ENCODE measurements around the gene MEAF6. TPM values are rescaled to one million over a fixed set of nuclear protein-coding genes. Genes with fewer than 3 reads are reported as not detected.
"Not testable (repeated sequence)": the region's sequence is repeated elsewhere in the genome, so short reads cannot be mapped to it uniquely, and the experiment has no call there.

The MEAF6 gene
- total RNA-seq, 2 experiments from 2014 or later, result 66.8 to 72.2 TPM

GRCh38 chr1:37529888-37530287, 15.3 kb upstream of the MEAF6 start:
- not testable (repeated sequence) for H3K4me3 Mint-ChIP-seq, ATAC-seq

GRCh38 chr1:37519613-37520012, 5.0 kb upstream of the MEAF6 start:
- H3K27ac Mint-ChIP-seq, result peak overlapping the region; percentile 83
- ChIA-PET CTCF (interaction anchor here (1.1 to 1.8 kb wide), 2 partner anchors 11 to 163 kb away, joined by 3 to 4 read pairs; no protein-coding TSS in a partner anchor), POLR2A (interaction anchor here (1.2 kb wide), 1 partner anchor 45 kb away, joined by 3 read pairs; the partner anchor contains the start of gene ZC3H12A)
- no peaks in the 10 kb centered on the region for H3K27me3 Mint-ChIP-seq
- peaks cover 2% of the 10 kb centered on the region for H3K9me3 Mint-ChIP-seq (ENCODE audit: low read depth)
- intact Hi-C loops (cut with DNase I, micrococcal nuclease), result no loop called here
- H3K4me3 Mint-ChIP-seq, result peak overlapping the region; percentile 78
- H3K4me1 Mint-ChIP-seq, result peaks cover 24% of the 10 kb centered on the region
- ATAC-seq (peak; percentile 25), DNase-seq (peak; percentile 34)
- no peaks in the 10 kb centered on the region for H3K36me3 Mint-ChIP-seq (ENCODE audit: low read depth)

More at GRCh38 chr1:37529888-37530287, 15.3 kb upstream of the MEAF6 start:
- DNase-seq; H3K4me1 Mint-ChIP-seq; H3K27ac Mint-ChIP-seq; H3K27me3 Mint-ChIP-seq; intact Hi-C loops (cut with DNase I, micrococcal nuclease); CTCF ChIA-PET; H3K9me3 Mint-ChIP-seq (ENCODE audit: low read depth): not testable (repeated sequence)
- POLR2A ChIA-PET, result interaction anchor here (0.7 kb wide), 1 partner anchor 1448 kb away, joined by 7 read pairs; no protein-coding TSS in a partner anchor
- H3K36me3 Mint-ChIP-seq (ENCODE audit: low read depth), result peaks cover 12% of the 10 kb centered on the region

GRCh38 chr1:37518929-37519328, 4.4 kb upstream of the MEAF6 start:
- H3K27ac Mint-ChIP-seq, result peak overlapping the region; percentile 83
- ATAC-seq; H3K27me3 Mint-ChIP-seq; H3K9me3 Mint-ChIP-seq (ENCODE audit: low read depth); H3K36me3 Mint-ChIP-seq (ENCODE audit: low read depth); intact Hi-C loops (cut with DNase I, micrococcal nuclease): not testable (repeated sequence)
- peaks cover 24% of the 10 kb centered on the region for H3K4me1 Mint-ChIP-seq
- peak; percentile 69 for DNase-seq
- peak overlapping the region; percentile 78 for H3K4me3 Mint-ChIP-seq
- CTCF ChIA-PET, result interaction anchor here (1.1 to 1.8 kb wide), 2 partner anchors 10 to 163 kb away, joined by 3 to 4 read pairs; no protein-coding TSS in a partner anchor
- POLR2A ChIA-PET, result interaction anchor here (1.2 kb wide), 1 partner anchor 44 kb away, joined by 3 read pairs; the partner anchor contains the start of gene ZC3H12A

GRCh38 chr1:37518241-37518640, 3.7 kb upstream of the MEAF6 start:
- H3K27me3 Mint-ChIP-seq; intact Hi-C loops (cut with DNase I, micrococcal nuclease); DNase-seq; H3K9me3 Mint-ChIP-seq (ENCODE audit: low read depth); H3K36me3 Mint-ChIP-seq (ENCODE audit: low read depth); H3K4me3 Mint-ChIP-seq; ATAC-seq; POLR2A ChIA-PET: not testable (repeated sequence)
- H3K4me1 Mint-ChIP-seq, result peaks cover 28% of the 10 kb centered on the region
- peak overlapping the region; percentile 83 for H3K27ac Mint-ChIP-seq
- CTCF ChIA-PET, result interaction anchor here (1.8 kb wide), 1 partner anchor 164 kb away, joined by 3 read pairs; no protein-coding TSS in a partner anchor

- no peak overlapping the region for H3K27ac Mint-ChIP-seq
- H3K4me1 Mint-ChIP-seq, result peaks cover 35% of the 10 kb centered on the region
- no peak for DNase-seq
- no peaks in the 10 kb centered on the region for H3K27me3 Mint-ChIP-seq
- no peak for ATAC-seq
- H3K9me3 Mint-ChIP-seq (ENCODE audit: low read depth), result no peaks in the 10 kb centered on the region
- intact Hi-C loops (cut with DNase I, micrococcal nuclease), result no loop called here
- CTCF ChIA-PET, result interaction anchor here (1.0 kb wide), 1 partner anchor 18 kb away, joined by 3 read pairs; no protein-coding TSS in a partner anchor
- H3K36me3 Mint-ChIP-seq (ENCODE audit: low read depth), result peaks cover 10% of the 10 kb centered on the region
- no peak overlapping the region for H3K4me3 Mint-ChIP-seq
- POLR2A ChIA-PET, result no interaction called here
Observed at GRCh38 chr1:37517569-37517968, 3.0 kb upstream of the MEAF6 start.

- no peaks in the 10 kb centered on the region for H3K9me3 Mint-ChIP-seq (ENCODE audit: low read depth)
- H3K36me3 Mint-ChIP-seq (ENCODE audit: low read depth), result peaks cover 22% of the 10 kb centered on the region
- ChIA-PET CTCF (interaction anchor here (0.6 to 3.7 kb wide), 24 partner anchors 9 to 174 kb away, joined by 3 to 21 read pairs (median 4); partner anchors contain the start of genes SNIP1 and ZC3H12A), POLR2A (interaction anchor here (1.0 to 3.1 kb wide), 4 partner anchors 38 to 175 kb away, joined by 6 to 13 read pairs (median 7); partner anchors contain the start of gene SNIP1)
- no peaks in the 10 kb centered on the region for H3K27me3 Mint-ChIP-seq
- DNase-seq (no peak), ATAC-seq (no peak)
- H3K4me3 Mint-ChIP-seq, result peak overlapping the region; percentile 87
- peak overlapping the region; percentile 93 for H3K27ac Mint-ChIP-seq
- intact Hi-C loops (cut with DNase I, micrococcal nuclease), result loop anchor here in 1 of 2 experiments (1.0 to 2.0 kb wide), 3 partner anchors 80 to 1051 kb away; partner anchors contain the start of genes GNL2, MRPS15 and UTP11
- H3K4me1 Mint-ChIP-seq, result peaks cover 45% of the 10 kb centered on the region
Observed at GRCh38 chr1:37515185-37516034, 844 bp upstream of the MEAF6 start.

GRCh38 chr1:37513795-37514349, 694 bp downstream of the MEAF6 start:
- ChIA-PET CTCF (interaction anchor here (1.0 to 3.7 kb wide), 13 partner anchors 10 to 175 kb away, joined by 3 to 21 read pairs (median 6); partner anchors contain the start of gene ZC3H12A), POLR2A (interaction anchor here (0.7 to 3.1 kb wide), 8 partner anchors 10 to 73 kb away, joined by 3 to 13 read pairs (median 4); partner anchors contain the start of gene SNIP1)
- ATAC-seq (peak; percentile 60), DNase-seq (peak; percentile 81)
- Mint-ChIP-seq H3K4me3 (peak overlapping the region; percentile 87), H3K27ac (peak overlapping the region; percentile 92), H3K9me3 (ENCODE audit: low read depth) (no peaks in the 10 kb centered on the region), H3K4me1 (peaks cover 40% of the 10 kb centered on the region), H3K27me3 (no peaks in the 10 kb centered on the region), H3K36me3 (ENCODE audit: low read depth) (peaks cover 28% of the 10 kb centered on the region)
- intact Hi-C loops (cut with DNase I, micrococcal nuclease), result loop anchor here (1.0 to 2.0 kb wide), 5 partner anchors 35 to 499 kb away; partner anchors contain the start of genes SNIP1 (in 2 of the 2), CDCA8 (in 1 of the 2), UTP11 (in 1 of the 2) and ZC3H12A (in 1 of the 2)

- no peaks in the 10 kb centered on the region for H3K9me3 Mint-ChIP-seq (ENCODE audit: low read depth)
- CTCF ChIA-PET, result interaction anchor here (0.6 to 2.0 kb wide), 9 partner anchors 9 to 131 kb away, joined by 3 to 7 read pairs (median 3); partner anchors contain the start of gene SNIP1
- peak overlapping the region; percentile 78 for H3K27ac Mint-ChIP-seq
- peaks cover 59% of the 10 kb centered on the region for H3K36me3 Mint-ChIP-seq (ENCODE audit: low read depth)
- intact Hi-C loops (cut with DNase I, micrococcal nuclease), result loop anchor here in 1 of 2 experiments (2.0 kb wide), 1 partner anchor 16 kb away; no protein-coding TSS in a partner anchor
- no peak overlapping the region for H3K4me3 Mint-ChIP-seq
- ATAC-seq, result no peak
- H3K27me3 Mint-ChIP-seq, result no peaks in the 10 kb centered on the region
- H3K4me1 Mint-ChIP-seq, result peaks cover 42% of the 10 kb centered on the region
- POLR2A ChIA-PET, result no interaction called here
- no peak for DNase-seq
Observed at GRCh38 chr1:37509181-37509580, 5.4 kb downstream of the MEAF6 start.

GRCh38 chr1:37506740-37507139, 7.8 kb downstream of the MEAF6 start:
- Mint-ChIP-seq H3K4me3 (no peak overlapping the region), H3K27me3 (no peaks in the 10 kb centered on the region), H3K9me3 (ENCODE audit: low read depth) (no peaks in the 10 kb centered on the region), H3K36me3 (ENCODE audit: low read depth) (peaks cover 48% of the 10 kb centered on the region), H3K27ac (no peak overlapping the region), H3K4me1 (peaks cover 29% of the 10 kb centered on the region)
- ChIA-PET CTCF (interaction anchor here (0.7 to 2.5 kb wide), 7 partner anchors 11 to 175 kb away, joined by 3 to 20 read pairs (median 4); no protein-coding TSS in a partner anchor), POLR2A (no interaction called here)
- ATAC-seq, result no peak
- DNase-seq, result no peak
- intact Hi-C loops (cut with DNase I, micrococcal nuclease), result no loop called here

- Mint-ChIP-seq H3K4me1 (peaks cover 21% of the 10 kb centered on the region), H3K36me3 (ENCODE audit: low read depth) (peaks cover 51% of the 10 kb centered on the region), H3K27ac (peak overlapping the region; percentile 19)
- H3K9me3 Mint-ChIP-seq (ENCODE audit: low read depth); intact Hi-C loops (cut with DNase I, micrococcal nuclease); DNase-seq; H3K27me3 Mint-ChIP-seq; H3K4me3 Mint-ChIP-seq; ATAC-seq: not testable (repeated sequence)
- ChIA-PET CTCF (interaction anchor here (0.6 to 1.8 kb wide), 5 partner anchors 12 to 179 kb away, joined by 3 to 7 read pairs (median 4); partner anchors contain the start of gene MEAF6), POLR2A (interaction anchor here (0.6 to 0.7 kb wide), 2 partner anchors 10 to 30 kb away, joined by 3 to 4 read pairs; no protein-coding TSS in a partner anchor)
Observed at GRCh38 chr1:37502791-37503190, 11.8 kb downstream of the MEAF6 start.

All from activated CD4-positive, alpha-beta T cell treated with anti-CD3 and anti-CD28 coated beads for 36 hours (primary cell).